Activated CD4-positive, alpha-beta T cell treated with anti-CD3 and anti-CD28 coated beads, Interleukin-2, amount 50 U/mL, for 16 hours (primary cell): ENCODE results near the gene SLC44A3.

ENCODE experiments used
- DNase-seq: peaks from one replicate; pipeline ENCODE4 v3.0.0-alpha.2; 2020

The SLC44A3 gene, protein sequence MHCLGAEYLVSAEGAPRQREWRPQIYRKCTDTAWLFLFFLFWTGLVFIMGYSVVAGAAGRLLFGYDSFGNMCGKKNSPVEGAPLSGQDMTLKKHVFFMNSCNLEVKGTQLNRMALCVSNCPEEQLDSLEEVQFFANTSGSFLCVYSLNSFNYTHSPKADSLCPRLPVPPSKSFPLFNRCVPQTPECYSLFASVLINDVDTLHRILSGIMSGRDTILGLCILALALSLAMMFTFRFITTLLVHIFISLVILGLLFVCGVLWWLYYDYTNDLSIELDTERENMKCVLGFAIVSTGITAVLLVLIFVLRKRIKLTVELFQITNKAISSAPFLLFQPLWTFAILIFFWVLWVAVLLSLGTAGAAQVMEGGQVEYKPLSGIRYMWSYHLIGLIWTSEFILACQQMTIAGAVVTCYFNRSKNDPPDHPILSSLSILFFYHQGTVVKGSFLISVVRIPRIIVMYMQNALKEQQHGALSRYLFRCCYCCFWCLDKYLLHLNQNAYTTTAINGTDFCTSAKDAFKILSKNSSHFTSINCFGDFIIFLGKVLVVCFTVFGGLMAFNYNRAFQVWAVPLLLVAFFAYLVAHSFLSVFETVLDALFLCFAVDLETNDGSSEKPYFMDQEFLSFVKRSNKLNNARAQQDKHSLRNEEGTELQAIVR

GRCh38 chr1:94819945-94820746 lies at the start of gene SLC44A3:
TSS of gene SLC44A3 (plus strand) at chr1:94820357. CDS start at chr1:94820452, 95 bp downstream.
- DNase-seq = peak; percentile 25

DNA sequence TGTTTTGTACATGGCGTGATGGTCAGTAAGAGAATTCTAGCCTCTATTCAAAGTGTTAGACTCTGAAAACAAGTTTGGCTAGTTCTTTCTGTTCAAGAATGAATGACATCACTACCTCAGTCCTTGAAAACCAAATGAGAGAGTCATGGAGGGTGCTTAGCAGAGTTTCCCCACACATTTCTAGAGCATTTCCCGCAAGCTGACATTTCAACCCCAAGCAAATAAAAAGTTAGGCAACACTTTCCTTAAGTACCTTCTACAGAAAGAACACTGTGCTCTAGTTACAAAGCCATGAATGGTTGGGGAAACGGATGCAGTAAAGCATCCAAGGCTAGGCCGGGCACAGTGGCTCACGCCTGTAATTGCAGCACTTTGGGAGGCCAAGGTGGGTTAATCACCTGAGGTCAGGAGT lies 47.9 kb upstream of the SLC44A3 start:
- no peak for DNase-seq

- DNase-seq = no peak
These were observed 47.3 kb upstream of the SLC44A3 start for GRCh38 chr1:94772845-94773244.

- no peak for DNase-seq
These were observed 46.8 kb upstream of the SLC44A3 start for GRCh38 chr1:94773296-94773809.

DNA sequence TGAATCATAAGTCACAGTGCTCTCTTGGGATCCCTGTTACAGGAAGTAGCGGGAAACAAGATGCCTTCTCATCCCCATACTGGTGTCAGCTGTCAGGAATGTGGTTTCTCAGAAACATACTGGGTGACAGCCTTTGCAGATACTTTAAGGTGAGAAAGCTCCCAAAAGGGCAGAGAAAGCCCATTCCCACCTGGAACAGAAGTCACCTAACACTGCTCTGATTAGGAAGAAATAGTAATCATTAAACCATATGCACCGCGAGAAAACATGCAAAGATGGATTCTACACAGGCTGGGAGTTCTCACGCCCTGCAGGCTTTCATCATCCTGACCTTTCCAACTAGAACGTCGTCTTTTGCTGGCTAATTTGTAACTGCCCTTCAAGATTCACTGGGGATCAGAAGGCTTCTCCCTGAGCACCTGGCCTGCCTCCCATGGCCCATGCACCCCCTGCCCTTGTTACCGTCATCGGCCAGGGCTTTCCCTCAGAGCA lies 46.2 kb upstream of the SLC44A3 start:
- no peak for DNase-seq

DNA sequence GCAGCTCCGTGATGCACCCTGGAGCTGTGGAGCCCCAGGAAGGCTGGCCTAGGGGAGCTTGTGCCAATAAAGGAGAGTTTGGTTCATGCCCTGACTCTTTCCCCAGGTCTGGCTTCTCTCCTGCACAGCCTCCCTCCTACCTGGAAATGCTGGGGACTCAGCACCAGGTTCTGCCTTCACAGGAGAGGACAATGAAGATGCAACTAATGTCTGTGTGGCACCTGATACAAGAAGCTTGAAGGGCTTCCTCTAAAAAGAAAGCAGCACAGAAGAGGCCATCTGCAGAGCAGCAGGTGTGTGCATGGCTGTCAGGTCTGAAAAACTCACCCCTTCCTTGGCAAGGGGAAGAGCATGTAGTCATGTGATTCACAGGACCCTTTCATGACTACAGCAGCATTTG lies 43.7 kb upstream of the SLC44A3 start:
- DNase-seq = no peak

DNA sequence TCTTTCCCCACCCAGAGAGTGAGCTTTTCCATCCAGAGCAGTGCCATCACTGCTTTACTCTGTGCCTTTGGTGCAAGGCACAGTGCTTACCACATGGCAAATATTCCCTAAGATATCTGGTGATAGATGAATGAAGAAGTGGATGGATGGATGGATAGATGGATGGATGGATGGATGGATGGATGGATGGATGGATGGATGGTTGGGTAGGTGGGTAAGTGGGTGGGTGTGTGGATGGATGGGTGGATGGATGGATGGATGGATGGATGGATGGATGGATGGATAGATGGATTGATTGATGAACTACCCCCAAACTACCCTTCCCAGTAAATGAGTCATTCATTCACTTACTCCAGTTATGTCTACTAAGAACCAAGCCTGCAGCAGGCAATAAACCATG lies 42.9 kb upstream of the SLC44A3 start:
- DNase-seq = no peak

DNA sequence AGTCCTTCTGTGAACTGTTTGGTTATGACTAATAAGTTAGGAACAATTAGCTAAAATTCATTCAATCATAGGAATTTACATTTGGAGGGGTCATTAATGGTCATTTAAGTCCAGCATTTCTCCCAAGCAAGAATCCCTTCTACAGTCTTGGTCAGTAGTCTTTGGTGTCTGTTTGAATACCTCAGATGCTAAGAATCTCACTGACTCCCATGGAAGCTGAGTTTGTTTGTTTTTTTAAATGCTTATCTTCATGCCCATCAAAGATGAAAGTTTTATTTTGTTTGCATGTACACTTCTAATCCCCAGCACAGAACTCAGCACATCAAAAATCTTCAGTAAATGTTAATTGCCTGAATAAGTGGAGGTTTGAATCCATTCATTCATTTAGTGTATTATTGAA lies 41.3 kb upstream of the SLC44A3 start:
- no peak for DNase-seq

DNA sequence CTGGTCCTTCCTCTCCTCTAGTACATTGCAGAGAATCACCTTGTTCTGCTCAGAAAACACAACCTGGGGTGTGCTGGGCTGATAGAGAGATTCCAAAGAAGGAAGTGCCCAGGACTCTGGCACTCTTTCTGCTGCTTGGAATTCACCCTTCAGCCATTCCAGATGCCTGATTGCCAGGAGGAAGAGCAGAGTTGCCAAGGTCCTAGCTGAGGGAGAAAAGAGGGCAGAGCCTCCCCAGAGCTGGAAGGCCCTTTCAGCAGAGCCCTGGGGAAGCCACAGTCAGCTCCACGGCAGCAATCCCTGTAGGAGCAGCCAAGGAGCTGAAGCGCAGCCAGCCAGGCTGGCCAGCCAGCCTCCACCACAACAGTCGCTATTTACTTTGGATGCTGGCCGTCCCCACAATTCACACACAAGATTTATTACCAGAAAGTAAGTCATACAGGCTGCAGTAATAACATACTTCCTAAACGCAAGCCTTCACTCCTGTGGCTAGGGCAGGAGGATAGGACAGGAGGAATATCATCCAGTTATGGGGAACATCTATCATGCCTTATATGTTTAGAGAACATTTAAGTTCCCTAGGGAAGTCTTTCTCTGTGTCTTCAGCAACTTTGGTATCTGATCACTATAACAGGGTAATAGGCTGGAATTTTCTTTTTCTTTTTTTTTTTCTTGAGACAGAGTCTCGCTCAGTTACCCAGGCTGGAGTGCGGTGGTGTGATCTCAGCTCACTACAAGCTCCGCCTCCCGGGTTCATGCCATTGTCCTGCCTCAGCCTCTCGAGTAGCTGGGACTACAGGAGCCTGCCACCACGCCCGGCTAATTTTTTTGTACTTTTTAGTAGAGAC lies 36.6 kb upstream of the SLC44A3 start:
- no peak for DNase-seq

DNA sequence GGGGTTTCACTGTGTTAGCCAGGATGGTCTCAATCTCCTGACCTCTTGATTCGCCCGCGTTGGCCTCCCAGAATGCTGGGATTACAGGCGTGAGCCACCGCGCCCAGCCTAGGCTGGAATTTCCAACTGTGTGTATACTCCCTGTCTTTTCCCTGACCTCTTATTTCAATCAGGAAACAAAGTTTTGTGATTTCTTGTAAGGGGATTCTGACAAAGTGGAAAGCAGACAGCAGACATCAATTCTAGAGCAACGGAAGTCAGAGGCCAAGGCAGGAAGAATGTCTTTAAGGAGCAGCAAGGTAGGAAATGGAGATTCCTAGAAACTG lies 36.0 kb upstream of the SLC44A3 start:
- DNase-seq = no peak

- DNase-seq = no peak
These were observed 32.5 kb upstream of the SLC44A3 start for GRCh38 chr1:94787691-94788090.

DNA sequence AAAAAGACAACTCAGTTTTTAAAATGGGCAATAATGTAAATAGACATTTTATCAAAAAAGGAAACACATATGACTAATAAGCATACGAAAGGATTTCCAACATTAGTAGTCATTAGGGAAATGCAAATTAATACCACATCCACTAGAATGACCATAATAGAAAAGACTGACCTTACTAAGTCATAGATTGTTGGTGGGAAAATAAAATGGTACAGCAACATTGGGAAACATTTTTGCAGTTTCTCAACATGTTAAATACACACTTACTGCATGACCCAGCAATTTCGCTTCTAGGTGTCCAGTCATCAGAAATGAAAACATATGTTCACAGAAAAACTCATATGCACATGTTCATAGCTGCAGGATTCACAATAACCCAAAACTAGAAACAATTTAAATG lies 29.9 kb upstream of the SLC44A3 start:
- DNase-seq = no peak

DNA sequence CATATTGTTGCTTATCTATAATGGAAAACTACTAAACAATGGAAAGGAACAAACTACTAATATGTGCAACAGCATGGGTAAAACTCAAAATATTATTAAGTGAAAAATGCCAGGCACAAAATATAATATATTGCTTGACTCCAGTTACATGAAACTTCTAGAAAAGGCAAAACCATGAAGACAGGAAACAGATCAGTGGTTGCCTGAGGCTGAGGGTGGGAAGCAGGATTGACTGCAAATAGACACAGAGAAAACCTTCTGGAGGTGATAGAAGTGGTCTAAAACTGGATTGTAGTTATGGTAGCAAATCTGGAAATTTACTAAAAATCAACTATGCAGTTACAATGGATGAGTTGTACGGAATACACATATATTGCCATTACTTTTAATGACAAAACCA lies 29.5 kb upstream of the SLC44A3 start:
- DNase-seq = no peak

- no peak for DNase-seq
These were observed 27.5 kb upstream of the SLC44A3 start for GRCh38 chr1:94792473-94793295.

DNA sequence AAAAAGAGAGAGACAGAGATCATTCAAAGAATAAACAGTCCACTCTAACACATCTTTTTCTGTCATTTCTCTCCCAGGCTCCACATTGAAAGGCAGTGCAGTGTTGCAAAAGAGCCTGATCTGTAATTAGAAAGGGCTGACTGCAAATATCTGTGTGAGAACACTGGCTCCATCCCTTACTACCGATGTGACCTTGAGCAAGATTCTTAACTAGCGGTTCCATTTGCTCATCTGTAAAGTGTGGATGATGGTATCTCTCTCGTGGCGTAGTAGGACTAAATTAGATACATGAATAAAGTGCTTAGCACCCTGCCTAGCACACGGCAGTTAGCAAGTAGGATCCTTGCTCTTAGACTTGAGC lies 26.9 kb upstream of the SLC44A3 start:
- no peak for DNase-seq

GRCh38 chr1:94795434-94795833 lies 24.7 kb upstream of the SLC44A3 start:
- DNase-seq = no peak

- DNase-seq = no peak
These were observed 23.9 kb upstream of the SLC44A3 start for GRCh38 chr1:94796266-94796665.

DNA sequence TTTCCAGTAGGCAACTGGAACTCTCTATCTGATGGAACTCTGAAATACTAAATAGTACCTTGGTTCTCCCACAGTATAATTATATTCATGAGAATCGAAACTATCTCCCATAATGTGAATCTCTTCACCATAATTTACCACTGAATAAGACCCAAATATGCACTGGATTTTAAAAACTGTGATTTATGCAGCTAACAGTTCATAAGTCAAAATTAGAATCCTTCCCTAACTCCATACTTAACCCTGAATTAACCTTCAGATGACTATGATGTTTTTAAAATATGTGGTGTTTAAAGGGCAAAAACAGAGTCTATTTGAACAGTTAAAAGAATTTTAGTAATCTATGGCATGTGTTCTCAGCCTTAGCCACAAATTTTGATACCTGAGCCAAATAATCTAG lies 22.9 kb upstream of the SLC44A3 start:
- no peak for DNase-seq

DNA sequence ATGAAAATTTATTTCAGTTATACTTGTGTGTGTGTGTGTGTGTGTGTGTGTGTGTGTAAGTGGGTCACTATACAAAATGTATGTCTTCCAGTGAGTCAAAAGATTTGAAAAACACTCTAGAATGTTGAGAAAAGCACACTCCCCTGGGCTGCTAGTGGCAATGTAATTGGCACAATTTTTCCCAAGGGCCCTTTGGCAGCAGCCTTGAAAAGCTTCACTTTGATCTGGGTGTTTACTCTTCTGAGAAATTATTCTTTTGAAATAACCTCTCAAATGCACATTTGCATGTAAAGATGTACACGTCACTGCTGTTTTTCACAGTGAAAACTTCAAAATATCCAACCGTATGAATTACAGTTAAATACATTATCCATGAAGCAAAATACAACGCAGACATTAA lies 22.1 kb upstream of the SLC44A3 start:
- DNase-seq = no peak

DNA sequence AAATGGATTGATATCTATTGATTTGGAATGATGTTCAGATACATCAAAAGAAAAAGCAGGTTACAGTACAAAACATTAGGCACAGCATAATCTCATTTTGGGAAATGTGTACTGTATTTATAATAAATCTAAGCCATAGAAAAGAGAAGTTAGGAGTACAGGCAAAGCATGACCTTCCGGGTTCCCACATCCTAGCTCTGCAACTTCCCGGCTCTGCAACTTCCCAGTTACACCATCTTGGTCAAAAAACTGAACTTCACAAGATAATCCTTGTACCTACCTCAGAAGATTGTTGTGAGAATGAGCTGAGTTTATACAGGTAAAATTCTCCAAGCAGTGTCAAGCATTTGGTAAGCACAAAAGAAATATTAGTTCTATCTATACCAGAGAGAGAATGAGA lies 21.7 kb upstream of the SLC44A3 start:
- no peak for DNase-seq

GRCh38 chr1:94799206-94799605 lies 21.0 kb upstream of the SLC44A3 start:
- no peak for DNase-seq
